Measurements from ENCODE around the gene CASS4.
"Not testable (repeated sequence)": the region's sequence is repeated elsewhere in the genome, so short reads cannot be mapped to it uniquely, and the experiment has no call there.

Gene CASS4

DNA sequence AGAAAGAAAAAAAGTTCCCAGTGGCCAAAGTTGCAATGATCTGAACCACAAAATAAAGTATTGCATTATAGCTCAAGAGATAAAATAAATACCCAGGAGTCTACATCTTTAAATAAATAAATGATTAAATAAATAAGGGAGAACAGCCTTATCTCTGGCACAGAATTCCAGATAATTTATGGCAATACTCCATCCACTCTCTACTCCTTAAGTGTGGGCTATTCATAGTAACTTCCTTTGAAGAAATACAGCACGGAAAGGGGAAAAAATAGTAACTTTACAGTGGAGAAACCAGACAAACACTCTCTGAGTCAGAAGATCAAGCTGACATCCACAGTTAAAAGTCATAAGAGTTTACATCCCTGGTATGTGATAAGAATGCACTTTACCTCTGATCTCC lies 31.7 kb upstream of the CASS4 start:
- H3K4me1 ChIP-seq (ENCODE audit: control insufficient read depth in 2 of 2, insufficient read depth in 2 of 2, low read length in 2 of 2) = no peaks in the 10 kb centered on the region
- H3K4me3 ChIP-seq (ENCODE audit: low read length in 2 of 2) = no peak overlapping the region
- H3K36me3 ChIP-seq (ENCODE audit: control insufficient read depth in 2 of 2, insufficient read depth in 2 of 2, low read length in 2 of 2) = peaks cover 7 to 17% of the 10 kb centered on the region in 2 donors
- H3K9ac ChIP-seq (ENCODE audit: low read depth in 1 of 2, low read length in 2 of 2) = no peak overlapping the region
- no peaks in the 10 kb centered on the region for H3K9me3 ChIP-seq (ENCODE audit: control insufficient read depth in 2 of 2, low read length in 2 of 2)
- no peaks in the 10 kb centered on the region for H3K27me3 ChIP-seq (ENCODE audit: control insufficient read depth in 2 of 2, insufficient read depth in 2 of 2, low read length in 2 of 2)
- H3K27ac ChIP-seq (ENCODE audit: low read depth in 2 of 2, low read length in 2 of 2) = no peak overlapping the region

DNA sequence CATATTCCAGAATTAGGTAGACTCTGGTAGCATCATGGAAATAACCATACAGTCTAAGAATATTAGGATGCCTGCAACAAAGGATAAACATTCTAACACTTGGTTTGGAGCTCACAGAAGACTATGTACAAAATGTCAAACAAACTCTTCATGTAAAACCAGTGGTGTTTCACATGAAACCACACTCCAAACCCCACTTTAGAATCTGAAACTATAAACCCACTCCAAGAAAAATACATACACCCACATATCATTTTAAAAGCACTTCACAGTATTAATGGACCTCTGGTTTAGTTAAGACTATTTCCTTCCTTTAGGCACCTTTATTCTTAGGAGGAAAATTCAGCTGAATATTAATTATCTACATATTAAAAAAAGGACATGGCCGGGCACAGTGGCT lies 30.6 kb upstream of the CASS4 start:
- Histone ChIP-seq H3K27ac (ENCODE audit: low read depth in 2 of 2, low read length in 2 of 2) (no peak overlapping the region), H3K36me3 (ENCODE audit: control insufficient read depth in 2 of 2, insufficient read depth in 2 of 2, low read length in 2 of 2) (peaks cover 14 to 20% of the 10 kb centered on the region in 2 donors), H3K4me3 (ENCODE audit: low read length in 2 of 2) (no peak overlapping the region), H3K27me3 (ENCODE audit: control insufficient read depth in 2 of 2, insufficient read depth in 2 of 2, low read length in 2 of 2) (no peaks in the 10 kb centered on the region), H3K9me3 (ENCODE audit: control insufficient read depth in 2 of 2, low read length in 2 of 2) (no peaks in the 10 kb centered on the region), H3K9ac (ENCODE audit: low read depth in 1 of 2, low read length in 2 of 2) (no peak overlapping the region), H3K4me1 (ENCODE audit: control insufficient read depth in 2 of 2, insufficient read depth in 2 of 2, low read length in 2 of 2) (no peaks in the 10 kb centered on the region)

DNA sequence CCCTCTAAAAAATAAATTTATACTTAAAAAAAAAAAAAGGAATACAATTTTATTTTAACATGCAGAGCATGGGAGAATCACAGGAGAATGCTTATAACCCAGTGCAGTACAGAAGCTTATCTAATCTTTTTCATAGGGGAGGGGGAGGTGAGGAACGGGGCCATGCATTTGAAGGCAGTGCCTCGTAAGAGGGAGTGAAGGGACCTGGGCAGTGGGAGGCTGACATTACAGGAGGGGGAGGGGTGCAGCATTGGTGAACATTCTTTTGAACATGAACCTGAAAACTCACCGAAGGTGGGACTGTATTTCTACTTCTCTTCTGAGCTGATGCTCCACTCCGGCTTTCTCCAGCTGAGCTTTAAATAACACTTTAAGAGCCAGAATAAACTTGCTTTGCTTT lies 29.4 kb upstream of the CASS4 start:
- H3K4me1 ChIP-seq (ENCODE audit: control insufficient read depth in 2 of 2, insufficient read depth in 2 of 2, low read length in 2 of 2) = no peaks in the 10 kb centered on the region

DNA sequence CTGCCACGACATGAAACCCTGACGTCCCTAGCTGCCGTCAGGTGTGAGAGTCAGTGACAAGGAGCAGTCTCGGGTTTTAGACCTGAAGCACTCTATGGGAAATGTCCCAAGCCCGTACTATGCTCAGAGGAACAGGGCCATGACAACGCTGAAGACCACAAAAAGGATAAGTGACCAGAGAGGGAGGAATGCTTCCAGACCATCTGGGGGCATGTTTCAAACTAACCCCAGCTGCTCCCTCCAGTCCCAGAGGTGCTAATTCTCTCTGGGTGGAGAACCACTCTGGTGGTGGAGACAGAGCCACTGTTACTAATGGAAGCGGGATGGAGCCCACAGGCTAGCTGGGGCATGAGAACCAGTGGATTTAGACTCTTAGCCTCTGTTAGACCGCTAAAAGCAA lies 28.7 kb upstream of the CASS4 start:
- no peak overlapping the region for H3K9ac ChIP-seq (ENCODE audit: low read depth in 1 of 2, low read length in 2 of 2)
- no peak overlapping the region for H3K4me3 ChIP-seq (ENCODE audit: low read length in 2 of 2)
- peaks cover 14 to 19% of the 10 kb centered on the region in 2 donors for H3K36me3 ChIP-seq (ENCODE audit: control insufficient read depth in 2 of 2, insufficient read depth in 2 of 2, low read length in 2 of 2)
- no peak overlapping the region for H3K27ac ChIP-seq (ENCODE audit: low read depth in 2 of 2, low read length in 2 of 2)
- no peaks in the 10 kb centered on the region for H3K9me3 ChIP-seq (ENCODE audit: control insufficient read depth in 2 of 2, low read length in 2 of 2)
- H3K4me1 ChIP-seq (ENCODE audit: control insufficient read depth in 2 of 2, insufficient read depth in 2 of 2, low read length in 2 of 2) = no peaks in the 10 kb centered on the region
- H3K27me3 ChIP-seq (ENCODE audit: control insufficient read depth in 2 of 2, insufficient read depth in 2 of 2, low read length in 2 of 2) = no peaks in the 10 kb centered on the region

More for the DNA sequence above, 29.4 kb upstream of the CASS4 start:
- peaks cover 14 to 20% of the 10 kb centered on the region in 2 donors for H3K36me3 ChIP-seq (ENCODE audit: control insufficient read depth in 2 of 2, insufficient read depth in 2 of 2, low read length in 2 of 2)
- H3K27me3 ChIP-seq (ENCODE audit: control insufficient read depth in 2 of 2, insufficient read depth in 2 of 2, low read length in 2 of 2) = no peaks in the 10 kb centered on the region
- H3K9ac ChIP-seq (ENCODE audit: low read depth in 1 of 2, low read length in 2 of 2) = no peak overlapping the region
- H3K9me3 ChIP-seq (ENCODE audit: control insufficient read depth in 2 of 2, low read length in 2 of 2) = no peaks in the 10 kb centered on the region
- H3K27ac ChIP-seq (ENCODE audit: low read depth in 2 of 2, low read length in 2 of 2) = no peak overlapping the region
- no peak overlapping the region for H3K4me3 ChIP-seq (ENCODE audit: low read length in 2 of 2)

DNA sequence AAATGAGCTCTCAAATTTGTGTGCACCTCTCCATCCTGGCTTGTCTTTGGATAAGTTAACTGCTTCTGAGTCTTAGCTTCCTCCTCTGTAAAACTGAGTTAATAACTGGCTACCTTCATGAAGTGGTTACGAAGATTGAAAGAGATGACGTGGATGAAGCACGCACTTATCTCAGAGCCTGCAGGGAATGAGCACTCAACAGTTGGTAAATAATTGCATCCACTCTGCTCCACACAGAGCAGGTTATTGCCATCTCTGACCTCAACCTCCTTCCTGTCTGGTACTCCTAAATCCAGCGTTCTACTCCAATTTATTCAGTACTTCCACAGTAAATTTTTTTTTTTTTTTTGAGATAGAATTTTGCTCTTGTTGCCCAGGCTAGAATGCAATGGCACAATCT lies 26.9 kb upstream of the CASS4 start:
- no peaks in the 10 kb centered on the region for H3K27me3 ChIP-seq (ENCODE audit: control insufficient read depth in 2 of 2, insufficient read depth in 2 of 2, low read length in 2 of 2)
- H3K9me3 ChIP-seq (ENCODE audit: control insufficient read depth in 2 of 2, low read length in 2 of 2) = no peaks in the 10 kb centered on the region
- H3K27ac ChIP-seq (ENCODE audit: low read depth in 2 of 2, low read length in 2 of 2) = no peak overlapping the region
- peaks cover 17% of the 10 kb centered on the region in 2 donors for H3K36me3 ChIP-seq (ENCODE audit: control insufficient read depth in 2 of 2, insufficient read depth in 2 of 2, low read length in 2 of 2)
- no peak overlapping the region for H3K9ac ChIP-seq (ENCODE audit: low read depth in 1 of 2, low read length in 2 of 2)
- H3K4me1 ChIP-seq (ENCODE audit: control insufficient read depth in 2 of 2, insufficient read depth in 2 of 2, low read length in 2 of 2) = no peaks in the 10 kb centered on the region
- no peak overlapping the region for H3K4me3 ChIP-seq (ENCODE audit: low read length in 2 of 2)

DNA sequence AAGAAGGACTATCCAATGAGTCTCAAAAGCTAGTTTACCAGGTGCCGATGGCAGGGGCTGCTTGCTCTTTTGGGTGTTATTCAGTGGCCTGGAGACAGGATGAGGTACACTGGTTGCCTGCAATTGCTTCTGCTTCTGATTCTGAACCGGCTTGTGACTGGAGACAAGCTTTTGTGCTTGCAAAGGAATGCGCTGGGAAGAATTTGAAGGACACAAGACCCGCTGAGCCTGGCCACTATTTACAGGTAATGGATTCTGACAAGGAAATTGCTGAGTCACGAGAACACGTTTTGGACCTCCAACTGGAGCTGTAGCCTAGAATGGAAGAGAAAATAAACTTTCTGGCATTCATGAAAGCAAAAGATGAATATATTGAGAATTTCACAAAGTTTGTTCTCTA lies 25.8 kb upstream of the CASS4 start:
- Histone ChIP-seq H3K4me3 (ENCODE audit: low read length in 2 of 2) (no peak overlapping the region), H3K27me3 (ENCODE audit: control insufficient read depth in 2 of 2, insufficient read depth in 2 of 2, low read length in 2 of 2) (no peaks in the 10 kb centered on the region), H3K9me3 (ENCODE audit: control insufficient read depth in 2 of 2, low read length in 2 of 2) (no peaks in the 10 kb centered on the region), H3K9ac (ENCODE audit: low read depth in 1 of 2, low read length in 2 of 2) (no peak overlapping the region), H3K36me3 (ENCODE audit: control insufficient read depth in 2 of 2, insufficient read depth in 2 of 2, low read length in 2 of 2) (peaks cover 17% of the 10 kb centered on the region in 2 donors), H3K27ac (ENCODE audit: low read depth in 2 of 2, low read length in 2 of 2) (no peak overlapping the region), H3K4me1 (ENCODE audit: control insufficient read depth in 2 of 2, insufficient read depth in 2 of 2, low read length in 2 of 2) (peaks cover 4 to 6% of the 10 kb centered on the region in 2 donors)

DNA sequence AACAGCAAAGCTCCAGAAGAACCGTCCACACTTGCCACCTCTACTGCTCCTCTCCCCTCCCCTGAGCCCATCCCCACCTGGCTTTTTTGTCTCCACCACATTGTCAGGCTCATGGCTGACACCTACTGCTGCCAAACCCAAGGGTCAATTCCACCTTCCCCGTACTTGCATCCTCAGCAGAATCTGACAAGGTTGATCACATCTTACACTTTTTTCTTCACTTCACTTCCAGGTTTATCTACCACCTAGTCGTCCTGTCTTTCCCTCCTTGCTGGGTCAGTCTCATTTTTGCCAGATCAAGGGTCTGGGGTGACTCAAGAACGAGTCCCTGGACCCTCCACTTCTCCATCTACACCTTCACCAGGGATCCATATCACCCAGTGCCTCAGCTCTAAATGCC lies 23.2 kb upstream of the CASS4 start:
- H3K27me3 ChIP-seq (ENCODE audit: control insufficient read depth in 2 of 2, insufficient read depth in 2 of 2, low read length in 2 of 2) = no peaks in the 10 kb centered on the region
- H3K4me3 ChIP-seq (ENCODE audit: low read length in 2 of 2) = no peak overlapping the region
- no peak overlapping the region for H3K9ac ChIP-seq (ENCODE audit: low read depth in 1 of 2, low read length in 2 of 2)
- peaks cover 8 to 17% of the 10 kb centered on the region in 2 donors for H3K36me3 ChIP-seq (ENCODE audit: control insufficient read depth in 2 of 2, insufficient read depth in 2 of 2, low read length in 2 of 2)
- H3K27ac ChIP-seq (ENCODE audit: low read depth in 2 of 2, low read length in 2 of 2) = no peak overlapping the region
- peaks cover 16 to 17% of the 10 kb centered on the region in 2 donors for H3K4me1 ChIP-seq (ENCODE audit: control insufficient read depth in 2 of 2, insufficient read depth in 2 of 2, low read length in 2 of 2)
- H3K9me3 ChIP-seq (ENCODE audit: control insufficient read depth in 2 of 2, low read length in 2 of 2) = no peaks in the 10 kb centered on the region

DNA sequence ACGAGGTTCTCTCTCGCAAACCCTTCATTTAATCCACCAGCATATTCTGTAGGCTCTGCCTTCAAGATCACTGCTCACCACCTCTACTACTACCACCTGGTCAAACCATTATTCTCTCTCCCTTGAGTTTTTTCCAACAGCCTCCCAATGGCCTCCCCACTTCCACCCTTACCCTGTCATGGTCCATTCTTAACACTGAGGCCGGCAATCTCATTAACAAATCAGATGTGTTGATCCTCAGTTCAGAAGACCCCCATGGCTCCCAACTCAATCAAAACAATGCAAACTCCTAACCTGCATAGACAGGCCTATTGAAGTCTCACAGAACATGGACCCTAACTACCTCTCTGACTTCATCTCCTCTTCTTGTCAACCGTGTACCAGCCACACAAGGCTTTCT lies 22.3 kb upstream of the CASS4 start:
- H3K36me3 ChIP-seq (ENCODE audit: control insufficient read depth in 2 of 2, insufficient read depth in 2 of 2, low read length in 2 of 2) = peaks cover 7 to 11% of the 10 kb centered on the region in 2 donors
- no peak overlapping the region for H3K27ac ChIP-seq (ENCODE audit: low read depth in 2 of 2, low read length in 2 of 2)
- no peaks in the 10 kb centered on the region for H3K27me3 ChIP-seq (ENCODE audit: control insufficient read depth in 2 of 2, insufficient read depth in 2 of 2, low read length in 2 of 2)
- H3K9ac ChIP-seq (ENCODE audit: low read depth in 1 of 2, low read length in 2 of 2) = no peak overlapping the region
- peaks cover 17 to 18% of the 10 kb centered on the region in 2 donors for H3K4me1 ChIP-seq (ENCODE audit: control insufficient read depth in 2 of 2, insufficient read depth in 2 of 2, low read length in 2 of 2)
- H3K4me3 ChIP-seq (ENCODE audit: low read length in 2 of 2) = no peak overlapping the region
- H3K9me3 ChIP-seq (ENCODE audit: control insufficient read depth in 2 of 2, low read length in 2 of 2) = no peaks in the 10 kb centered on the region

DNA sequence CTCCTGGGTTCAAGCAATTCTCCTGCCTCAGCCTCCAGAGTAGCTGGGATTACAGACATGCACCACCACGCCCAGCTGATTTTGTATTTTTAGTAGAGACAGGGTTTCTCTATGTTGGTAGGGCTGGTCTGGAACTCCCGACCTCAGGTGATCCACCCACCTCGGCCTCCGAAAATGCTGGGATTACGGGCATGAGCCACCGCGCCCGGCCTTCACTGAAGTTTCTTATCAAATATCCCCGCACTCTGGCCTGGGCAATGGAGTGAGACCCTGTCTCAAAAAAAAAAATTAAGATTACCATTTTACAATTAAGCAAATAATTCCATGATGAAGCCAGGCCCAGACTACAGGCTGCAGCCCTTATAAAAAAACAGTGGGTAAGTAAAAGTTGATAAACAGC lies 21.7 kb upstream of the CASS4 start:
- Histone ChIP-seq H3K36me3 (ENCODE audit: control insufficient read depth in 2 of 2, insufficient read depth in 2 of 2, low read length in 2 of 2) (peaks cover 7 to 14% of the 10 kb centered on the region in 2 donors), H3K4me3 (ENCODE audit: low read length in 2 of 2) (peak overlapping the region in 1 of 2 donors; percentile 99), H3K4me1 (ENCODE audit: control insufficient read depth in 2 of 2, insufficient read depth in 2 of 2, low read length in 2 of 2) (peaks cover 17 to 18% of the 10 kb centered on the region in 2 donors)
- H3K9ac ChIP-seq (ENCODE audit: low read depth in 1 of 2, low read length in 2 of 2); H3K9me3 ChIP-seq (ENCODE audit: control insufficient read depth in 2 of 2, low read length in 2 of 2); H3K27me3 ChIP-seq (ENCODE audit: control insufficient read depth in 2 of 2, insufficient read depth in 2 of 2, low read length in 2 of 2); H3K27ac ChIP-seq (ENCODE audit: low read depth in 2 of 2, low read length in 2 of 2): not testable (repeated sequence)

DNA sequence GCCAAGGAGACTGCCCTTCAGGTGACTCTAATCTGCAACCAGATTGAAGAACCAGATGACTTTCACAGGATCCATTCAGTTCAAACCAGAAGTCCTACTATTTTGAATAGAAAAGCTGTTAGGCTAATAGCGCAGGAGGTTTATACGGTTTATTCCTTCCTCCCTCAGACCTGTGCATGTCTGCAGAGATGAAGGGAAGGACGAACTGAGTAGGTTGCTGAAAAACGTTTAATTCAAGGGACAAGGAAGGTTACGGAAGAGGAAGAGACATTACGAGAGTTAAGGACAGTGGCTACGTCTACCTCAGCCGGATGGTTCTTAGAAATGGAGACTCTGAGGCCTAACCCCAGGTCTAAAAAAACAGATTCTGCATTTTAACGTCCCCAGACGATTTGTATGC lies 21.0 kb upstream of the CASS4 start:
- Histone ChIP-seq H3K4me3 (ENCODE audit: low read length in 2 of 2) (peak overlapping the region; percentile 99 to 100), H3K9ac (ENCODE audit: low read depth in 1 of 2, low read length in 2 of 2) (peak overlapping the region; percentile 64 to 88), H3K4me1 (ENCODE audit: control insufficient read depth in 2 of 2, insufficient read depth in 2 of 2, low read length in 2 of 2) (peaks cover 17 to 18% of the 10 kb centered on the region in 2 donors), H3K36me3 (ENCODE audit: control insufficient read depth in 2 of 2, insufficient read depth in 2 of 2, low read length in 2 of 2) (peaks cover 12 to 16% of the 10 kb centered on the region in 2 donors), H3K27ac (ENCODE audit: low read depth in 2 of 2, low read length in 2 of 2) (peak overlapping the region in 1 of 2 donors; percentile 91), H3K27me3 (ENCODE audit: control insufficient read depth in 2 of 2, insufficient read depth in 2 of 2, low read length in 2 of 2) (no peaks in the 10 kb centered on the region), H3K9me3 (ENCODE audit: control insufficient read depth in 2 of 2, low read length in 2 of 2) (no peaks in the 10 kb centered on the region)

Data from mucosa of rectum (tissue), 2 donors.